Activated gamma-delta T cell (primary cell): ENCODE measurements around the gene TMEM232.
"Not testable (repeated sequence)": the region's sequence is repeated elsewhere in the genome, so short reads cannot be mapped to it uniquely, and the experiment has no call there.

ENCODE experiments used
- DNase-seq: peaks from one replicate; lab custom pipeline; 2025; lab: John Stamatoyannopoulos, UW

Gene TMEM232

DNA sequence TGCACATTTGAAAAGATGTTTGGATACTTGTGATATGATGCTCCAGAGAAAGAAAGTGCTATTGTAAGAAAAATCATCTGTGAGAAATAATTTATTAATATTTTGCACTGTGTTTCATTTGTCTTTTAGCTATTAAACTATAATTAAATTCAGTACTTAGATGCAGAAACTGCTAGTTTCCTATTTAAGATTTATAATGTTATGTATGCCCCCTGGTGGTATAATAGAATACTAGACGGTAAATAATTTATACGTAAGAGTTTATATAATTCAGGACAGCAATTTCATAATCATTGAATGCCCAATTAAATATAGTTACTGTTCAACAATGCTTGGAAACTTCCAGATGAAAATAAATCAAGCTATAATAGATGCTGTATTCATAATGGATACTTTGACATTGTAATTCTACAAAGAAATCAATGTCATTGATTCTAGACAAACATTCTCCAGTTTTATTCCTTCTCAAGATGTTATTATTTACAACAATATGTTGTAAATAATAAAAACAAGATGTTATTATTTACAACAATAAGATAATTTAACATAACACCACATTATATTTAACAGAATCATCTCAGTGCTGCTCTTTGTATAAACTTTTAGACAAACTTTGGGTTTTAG, 101.0 kb downstream of the TMEM232 start:
- DNase-seq = no peak

DNA sequence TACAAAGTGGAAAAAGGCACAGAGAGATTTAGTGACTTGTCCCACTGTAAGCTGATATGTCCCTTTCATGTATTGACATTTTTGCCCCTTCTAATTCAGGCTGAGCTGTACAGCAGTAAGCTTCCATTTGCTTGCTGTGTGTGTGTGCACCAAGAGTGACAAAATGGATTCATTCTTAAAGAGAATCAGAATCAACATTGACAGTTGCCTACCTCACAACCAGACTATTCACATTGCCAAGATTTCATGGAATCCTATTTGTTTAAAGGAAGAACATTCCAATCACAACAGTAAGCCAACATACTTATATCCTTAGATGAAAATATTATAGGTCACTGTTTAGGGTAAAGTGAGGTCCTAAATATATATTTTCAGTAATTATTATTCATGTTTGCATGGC, 102.6 kb downstream of the TMEM232 start:
- DNase-seq = no peak

DNA sequence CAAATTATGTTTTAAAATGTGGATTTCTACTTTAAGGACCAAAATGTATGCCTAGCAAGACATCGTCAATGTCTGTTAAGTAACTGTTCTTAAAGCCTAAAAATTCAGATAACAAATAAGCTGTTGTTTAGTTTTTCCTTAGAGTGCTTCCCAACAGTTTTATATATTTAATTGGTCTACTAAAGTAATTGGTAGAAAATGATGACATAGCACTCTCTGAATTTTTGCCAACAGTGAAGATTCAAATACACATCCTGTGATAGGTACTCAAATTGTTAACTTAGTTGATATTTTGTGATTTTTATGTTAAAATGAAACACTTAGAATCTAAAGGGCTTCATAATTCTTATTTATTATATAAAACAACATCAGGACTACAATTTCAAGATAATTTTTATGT, 107.5 kb downstream of the TMEM232 start:
- DNase-seq = no peak

GRCh38 chr5:110616009-110616408, 110.5 kb downstream of the TMEM232 start:
- DNase-seq = no peak

DNA sequence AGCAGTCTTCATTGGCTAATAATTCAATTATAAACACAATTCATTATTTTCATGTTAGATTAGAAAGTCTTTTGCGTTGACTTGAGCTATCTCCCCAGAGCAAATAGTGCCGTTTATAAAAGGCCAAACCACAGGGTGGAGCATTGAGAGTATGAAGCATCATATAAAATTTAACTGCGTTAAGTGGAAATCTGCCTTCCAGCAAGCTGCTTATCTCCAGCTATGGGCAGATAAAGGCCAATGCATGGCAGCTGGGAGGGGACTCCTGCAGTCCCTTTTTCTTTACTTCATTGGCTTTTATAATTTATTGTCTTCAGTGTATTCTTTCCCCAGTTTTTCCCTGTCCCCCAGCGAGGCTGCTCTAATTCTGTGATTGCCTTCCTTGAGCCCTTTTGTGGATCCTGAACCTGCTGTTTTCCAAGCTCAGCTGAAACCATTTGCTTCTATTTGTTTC, 113.7 kb downstream of the TMEM232 start:
- no peak for DNase-seq

GRCh38 chr5:110611817-110612216, 114.7 kb downstream of the TMEM232 start:
- DNase-seq = no peak

DNA sequence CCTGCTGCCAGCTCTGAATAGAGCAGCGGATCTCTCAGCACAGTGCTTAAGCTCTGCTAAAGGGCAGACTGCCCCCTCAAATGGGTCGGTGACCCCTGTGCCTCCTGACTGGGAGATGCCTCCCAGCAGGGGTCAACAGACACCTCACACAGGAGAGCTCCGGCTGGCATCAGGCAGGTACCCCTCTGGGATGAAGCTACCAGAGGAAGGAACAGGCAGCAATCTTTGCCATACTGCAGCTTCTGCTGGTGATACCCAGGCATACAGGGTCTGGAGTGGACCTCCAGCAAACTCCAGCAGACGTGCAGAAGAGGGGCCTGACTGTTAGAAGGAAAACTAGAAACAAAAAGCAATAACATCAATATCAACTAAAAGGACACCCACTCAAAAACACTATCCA, 131.6 kb downstream of the TMEM232 start:
- no peak for DNase-seq

- no peak for DNase-seq
Measured at GRCh38 chr5:110590187-110590586, 136.3 kb downstream of the TMEM232 start.

GRCh38 chr5:110588286-110588980, 138.0 kb downstream of the TMEM232 start:
- DNase-seq = no peak

- DNase-seq = no peak
Measured at GRCh38 chr5:110580625-110581024, 145.8 kb downstream of the TMEM232 start.

DNA sequence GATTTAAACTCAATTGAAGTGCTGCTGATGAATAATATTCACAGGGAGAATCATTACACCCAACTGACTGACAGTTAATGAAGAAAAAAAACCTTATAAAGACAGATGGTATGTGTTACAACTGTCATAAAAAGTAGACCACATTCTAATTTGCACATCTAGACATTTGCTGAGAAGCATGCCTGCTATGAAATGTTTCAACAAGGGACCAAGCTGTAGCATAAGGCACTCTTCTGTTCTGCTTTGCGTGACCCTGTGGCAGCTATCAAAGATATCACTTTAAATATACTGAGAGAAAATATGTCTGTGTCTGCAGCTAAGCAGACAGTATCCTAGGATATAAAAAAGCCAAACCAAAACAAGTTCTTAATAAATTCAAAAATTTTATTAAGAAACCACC, 153.7 kb downstream of the TMEM232 start:
- DNase-seq = no peak

DNA sequence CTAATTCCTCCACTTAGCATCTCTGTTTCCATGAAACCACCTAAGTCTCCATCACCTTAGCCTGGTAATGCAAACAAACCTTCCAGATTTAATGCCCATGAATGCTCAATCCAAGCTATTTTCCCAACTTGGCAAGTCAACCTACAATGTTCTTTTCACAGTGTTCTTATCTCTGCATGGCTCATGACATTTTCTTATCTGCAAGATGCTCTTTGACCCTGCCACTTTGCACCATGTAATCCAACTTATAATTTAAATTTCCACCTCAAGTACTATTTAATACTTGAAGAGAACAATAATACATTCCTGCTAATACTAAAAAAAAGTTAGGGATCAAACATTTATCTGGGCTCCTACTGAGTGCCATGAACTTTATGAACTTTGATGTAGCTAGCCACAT, 164.3 kb downstream of the TMEM232 start:
- DNase-seq = no peak

GRCh38 chr5:110561510-110561909, 165.0 kb downstream of the TMEM232 start:
- no peak for DNase-seq

- DNase-seq = no peak
Measured at GRCh38 chr5:110549301-110549700, 177.2 kb downstream of the TMEM232 start.

DNA sequence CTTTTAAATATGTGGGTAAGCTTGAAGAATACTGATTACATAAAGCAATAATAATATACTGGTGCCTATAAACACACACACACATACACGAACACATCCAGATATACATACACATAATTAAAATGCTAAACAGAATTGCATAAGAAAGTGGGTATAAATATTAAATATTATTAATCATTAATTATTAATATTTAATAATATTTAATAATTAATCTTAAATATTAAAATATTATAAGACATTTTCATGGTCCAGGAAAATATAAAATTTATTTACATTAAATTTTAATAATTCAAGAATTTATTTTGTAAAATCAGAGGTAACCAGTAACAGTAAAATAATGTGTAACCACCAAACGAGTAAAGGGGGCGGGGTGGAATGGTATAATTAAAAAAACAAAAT, 178.3 kb downstream of the TMEM232 start:
- no peak for DNase-seq

GRCh38 chr5:110547495-110547894, 179.0 kb downstream of the TMEM232 start:
- no peak for DNase-seq

- DNase-seq = no peak
Measured at GRCh38 chr5:110545716-110546115, 180.8 kb downstream of the TMEM232 start.

- no peak for DNase-seq
Measured at GRCh38 chr5:110544603-110545002, 181.9 kb downstream of the TMEM232 start.

- no peak for DNase-seq
Measured at GRCh38 chr5:110542949-110543348, 183.5 kb downstream of the TMEM232 start.

- no peak for DNase-seq
Measured at GRCh38 chr5:110536120-110537115, 190.1 kb downstream of the TMEM232 start.

DNA sequence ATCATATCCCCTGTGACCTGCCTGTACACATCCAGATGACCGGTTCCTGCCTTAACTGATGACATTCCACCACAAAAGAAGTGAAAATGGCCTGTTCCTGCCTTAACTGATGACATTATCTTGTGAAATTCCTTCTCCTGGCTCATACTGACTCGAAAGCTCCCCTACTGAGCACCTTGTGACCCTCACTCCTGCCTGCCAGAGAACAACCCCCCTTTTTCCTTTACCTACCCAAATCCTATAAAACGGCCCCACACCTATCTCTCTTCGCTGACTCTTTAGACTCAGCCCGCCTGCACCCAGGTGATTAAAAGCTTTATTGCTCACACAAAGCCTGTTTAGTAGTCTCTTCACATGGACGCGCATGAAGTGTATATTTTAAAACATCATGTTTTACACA, 191.3 kb downstream of the TMEM232 start:
- not testable (repeated sequence) for DNase-seq

GRCh38 chr5:110525762-110526161, 200.7 kb downstream of the TMEM232 start:
- DNase-seq = no peak

DNA sequence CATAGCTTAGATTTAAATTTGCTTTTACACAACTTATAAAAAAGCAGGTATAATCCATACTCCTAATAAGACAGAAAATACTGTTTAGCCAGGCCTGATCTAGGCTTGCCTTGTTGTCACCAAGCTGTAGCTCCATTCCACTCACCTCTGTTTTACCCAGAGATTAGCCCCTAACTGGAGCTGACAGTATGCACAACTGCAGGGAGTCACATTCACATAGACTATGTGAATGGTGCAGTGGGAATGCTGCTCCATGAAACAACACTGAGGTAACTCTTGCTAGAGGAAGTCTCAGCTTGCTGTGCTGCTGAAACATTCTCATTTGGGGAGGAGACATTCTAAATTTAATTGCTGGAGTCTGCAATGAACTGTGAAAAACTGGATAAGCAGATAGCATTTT, 209.1 kb downstream of the TMEM232 start:
- DNase-seq = no peak
